ENCODE results near the gene SCAMP1.
"Not testable (repeated sequence)": the region's sequence is repeated elsewhere in the genome, so short reads cannot be mapped to it uniquely, and the experiment has no call there.

Gene SCAMP1

DNA sequence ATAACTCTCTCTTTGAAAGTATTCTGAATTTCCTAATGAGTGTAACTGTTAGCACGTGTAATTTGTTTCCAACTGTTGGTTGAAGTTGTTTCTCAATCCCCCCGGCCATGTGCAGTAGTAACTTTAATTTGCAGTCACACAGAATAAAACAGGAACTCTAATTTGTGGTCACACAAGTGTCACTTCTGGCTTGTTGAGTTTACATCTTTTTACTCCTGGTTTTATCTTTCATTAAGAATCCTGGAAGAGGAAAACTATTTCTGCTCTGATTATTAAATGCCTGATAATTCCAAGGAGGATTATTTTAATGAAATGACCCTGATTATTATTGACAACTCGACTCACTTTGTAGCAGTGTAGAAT, 1.2 kb downstream of the SCAMP1 start:
- no peak for DNase-seq (ENCODE audit: low read depth)

DNA sequence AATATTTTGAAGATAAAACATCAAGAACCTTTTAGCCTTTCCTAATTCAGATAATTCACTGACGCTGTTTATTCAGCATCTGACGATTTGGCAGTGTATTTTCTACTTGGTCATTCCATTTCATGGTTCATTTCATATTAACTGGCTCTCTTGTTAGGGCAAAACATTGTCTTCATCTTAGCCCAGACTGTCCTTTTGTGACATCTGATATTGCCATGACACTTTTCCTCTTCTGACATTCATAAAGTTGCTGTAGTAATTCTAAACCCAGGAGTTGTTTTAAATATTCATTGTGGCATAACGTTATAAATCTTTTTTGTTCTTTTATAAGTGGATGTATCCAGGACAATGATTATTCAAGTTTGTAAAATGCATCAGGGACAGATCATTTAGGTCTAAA, 1.8 kb downstream of the SCAMP1 start:
- no peak for DNase-seq (ENCODE audit: low read depth)

GRCh38 chr5:78364005-78364404, 3.6 kb downstream of the SCAMP1 start:
- DNase-seq (ENCODE audit: low read depth) = no peak

- DNase-seq (ENCODE audit: low read depth) = no peak
Observed at GRCh38 chr5:78367318-78367991, 7.0 kb downstream of the SCAMP1 start.

DNA sequence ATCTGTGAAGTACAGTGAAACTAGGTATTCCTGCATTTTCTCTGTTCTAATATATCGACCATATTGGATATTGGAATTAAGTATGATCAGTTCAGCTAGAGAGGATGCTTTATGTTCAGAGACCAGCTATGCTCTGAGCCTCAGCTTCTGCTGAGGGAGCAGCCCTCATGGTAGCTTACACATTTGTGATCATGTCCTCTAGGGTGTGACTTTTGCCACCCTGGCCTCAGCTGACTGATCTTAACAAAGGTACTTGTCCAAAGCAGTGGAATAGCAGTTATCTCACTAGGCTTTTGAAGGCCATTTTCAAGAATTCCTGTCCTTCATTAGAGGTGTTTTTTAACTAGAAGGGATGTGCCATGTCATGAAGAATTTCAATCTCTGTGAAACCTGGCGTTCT, 9.3 kb downstream of the SCAMP1 start:
- no peak for DNase-seq (ENCODE audit: low read depth)

- no peak for DNase-seq (ENCODE audit: low read depth)
Observed at GRCh38 chr5:78373231-78373630, 12.8 kb downstream of the SCAMP1 start.

DNA sequence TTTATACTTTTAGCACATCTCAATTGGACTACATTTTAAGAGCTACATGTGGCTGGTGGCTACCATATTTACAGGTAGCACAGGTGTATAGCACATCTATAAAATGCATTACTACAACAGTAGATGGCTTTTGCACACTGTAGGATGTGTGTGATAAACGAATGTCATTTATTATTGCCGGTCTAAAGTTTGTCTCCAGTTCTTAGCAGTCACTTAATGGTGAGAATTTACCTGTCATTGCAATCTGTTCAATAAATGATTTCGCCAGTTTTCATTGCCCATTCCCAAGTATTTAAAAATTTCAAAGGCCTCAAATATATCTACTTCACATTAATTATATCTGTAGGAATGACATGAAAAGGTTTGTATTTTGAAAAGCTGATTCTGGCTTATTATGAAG, 15.9 kb downstream of the SCAMP1 start:
- no peak for DNase-seq (ENCODE audit: low read depth)

- no peak for DNase-seq (ENCODE audit: low read depth)
Observed at GRCh38 chr5:78377056-78377717, 16.8 kb downstream of the SCAMP1 start.

DNA sequence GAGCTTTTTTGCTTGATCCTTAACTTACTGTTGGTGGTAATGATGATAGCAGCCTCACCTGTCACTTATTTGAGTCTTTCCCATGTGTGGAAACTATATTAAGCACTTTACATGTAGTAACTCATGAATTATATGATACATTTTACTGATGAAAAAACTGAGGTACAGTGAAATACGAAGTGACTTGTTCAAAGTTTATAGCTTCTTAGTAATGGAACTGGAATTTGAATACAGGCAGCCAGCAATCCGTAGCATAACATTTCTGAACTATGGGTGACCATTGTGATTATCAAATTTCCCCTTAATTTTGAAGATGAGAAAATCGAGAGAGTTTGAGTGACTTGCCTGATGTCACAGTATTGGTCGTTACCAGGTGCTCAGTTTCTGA, 17.3 kb downstream of the SCAMP1 start:
- DNase-seq (ENCODE audit: low read depth) = no peak

- no peak for DNase-seq (ENCODE audit: low read depth)
Observed at GRCh38 chr5:78387468-78388153, 27.2 kb downstream of the SCAMP1 start.

GRCh38 chr5:78391357-78391756, 30.9 kb downstream of the SCAMP1 start:
- not testable (repeated sequence) for DNase-seq (ENCODE audit: low read depth)

DNA sequence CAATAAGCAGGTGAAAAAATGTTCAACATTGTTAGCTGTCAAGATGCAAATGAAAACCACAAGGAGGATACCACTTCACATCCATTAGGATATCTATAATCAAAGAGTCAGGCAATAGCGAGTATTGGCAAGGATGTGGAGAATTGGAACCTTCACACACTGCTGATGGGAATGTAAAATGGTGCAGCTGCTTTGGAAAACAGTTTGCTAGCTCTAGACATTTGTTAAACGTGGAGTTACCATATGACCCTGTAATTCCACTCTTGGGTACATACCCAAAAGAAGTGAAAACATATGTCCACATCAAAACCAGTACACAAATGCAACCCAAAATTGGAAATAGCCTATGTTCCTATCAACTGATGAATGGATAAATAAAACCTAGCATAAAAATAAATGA, 37.4 kb downstream of the SCAMP1 start:
- DNase-seq (ENCODE audit: low read depth) = no peak

- no peak for DNase-seq (ENCODE audit: low read depth)
Observed at GRCh38 chr5:78399116-78399515, 38.7 kb downstream of the SCAMP1 start.

DNA sequence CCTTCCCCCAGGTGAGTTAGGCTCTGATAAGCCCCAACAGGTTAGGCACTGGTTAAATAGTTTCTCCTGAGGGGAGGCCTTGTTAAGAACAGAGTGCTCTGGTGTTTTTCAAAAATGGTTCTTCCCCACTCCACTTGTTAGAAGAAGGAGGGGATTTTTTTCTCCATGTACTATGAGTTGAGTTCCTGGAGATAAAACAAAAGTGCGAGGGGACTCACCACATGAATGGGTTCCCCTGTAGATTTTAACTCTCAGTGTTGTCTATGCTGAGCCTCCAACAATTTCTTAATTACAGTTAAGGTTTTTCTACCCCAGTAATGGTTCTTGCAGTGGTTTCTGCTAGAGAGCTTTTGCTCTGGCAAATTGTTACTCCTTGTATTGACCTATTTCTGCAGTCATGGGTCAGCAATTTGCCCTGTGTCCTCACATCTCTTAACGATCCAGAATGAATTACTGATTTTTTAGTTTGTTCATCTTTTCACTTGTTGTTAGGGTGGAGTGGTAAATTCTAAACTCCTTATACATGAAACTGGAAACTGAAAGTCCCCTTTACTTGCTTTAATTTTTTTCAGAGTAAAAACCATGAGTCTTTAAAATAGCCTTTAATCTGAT, 44.4 kb downstream of the SCAMP1 start:
- no peak for DNase-seq (ENCODE audit: low read depth)

DNA sequence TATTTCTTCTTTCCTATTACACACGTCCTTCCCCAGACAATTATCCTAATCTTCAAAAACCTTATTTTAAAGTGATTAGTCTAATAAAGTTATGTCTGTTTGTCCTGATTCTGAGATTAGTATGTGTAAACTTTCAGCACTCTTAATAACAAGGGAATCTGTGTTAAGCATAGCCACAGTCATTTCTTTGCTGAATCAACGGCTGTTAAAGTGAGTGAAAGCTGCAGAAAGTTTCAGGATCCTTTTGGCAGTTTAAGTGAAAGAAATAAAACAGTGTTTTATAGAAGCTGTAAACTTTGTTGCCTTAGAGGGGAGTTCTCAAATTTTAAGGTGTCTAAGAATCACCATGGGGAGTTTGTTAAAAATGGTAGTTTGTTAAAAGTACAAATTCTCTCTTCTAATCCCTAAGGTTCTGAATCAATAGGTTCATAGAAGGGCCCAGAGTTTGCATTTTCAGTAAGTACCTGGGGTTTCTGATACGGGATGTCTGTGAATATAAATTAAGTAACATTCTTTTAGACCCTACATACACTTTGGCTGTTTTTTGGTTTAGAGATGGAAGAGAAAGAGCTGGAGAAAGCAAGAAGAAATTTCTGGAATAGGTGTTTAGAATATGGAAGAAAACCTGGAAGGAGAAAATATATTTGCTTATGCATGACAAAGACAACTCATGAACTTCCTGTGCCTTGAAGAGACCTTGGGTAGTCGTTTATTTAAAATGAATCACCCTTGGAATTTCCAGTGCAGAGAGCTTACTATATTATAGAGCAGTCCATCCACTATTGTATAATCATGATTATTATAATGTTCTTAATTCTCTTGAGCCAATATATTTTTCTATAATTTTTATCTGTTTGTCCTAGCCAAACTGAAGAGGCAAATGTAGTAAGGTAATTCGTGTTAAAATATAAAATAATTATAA, 45.7 kb downstream of the SCAMP1 start:
- DNase-seq (ENCODE audit: low read depth) = no peak

- DNase-seq (ENCODE audit: low read depth) = no peak
Observed at GRCh38 chr5:78407458-78407857, 47.0 kb downstream of the SCAMP1 start.

GRCh38 chr5:78411586-78411985, 51.2 kb downstream of the SCAMP1 start:
- DNase-seq (ENCODE audit: low read depth) = no peak

GRCh38 chr5:78416677-78417425, 56.4 kb downstream of the SCAMP1 start:
- DNase-seq (ENCODE audit: low read depth) = no peak

GRCh38 chr5:78419396-78419795, 59.0 kb downstream of the SCAMP1 start:
- DNase-seq (ENCODE audit: low read depth) = no peak

GRCh38 chr5:78420548-78420947, 60.1 kb downstream of the SCAMP1 start:
- DNase-seq (ENCODE audit: low read depth) = no peak

- no peak for DNase-seq (ENCODE audit: low read depth)
Observed at GRCh38 chr5:78424665-78425064, 64.2 kb downstream of the SCAMP1 start.

All from activated T-cell treated with anti-CD3 and anti-CD28 coated beads for 1 hour (primary cell).